Fibroblast of skin of abdomen (primary cell): ENCODE data around the gene CYB5R2.
A peak's percentile ranks its signal among the peaks of the same experiment; 100 is the strongest.
"Not testable (repeated sequence)": the region's sequence is repeated elsewhere in the genome, so short reads cannot be mapped to it uniquely, and the experiment has no call there.

ENCODE experiments used
- DNase-seq: peaks from one replicate; pipeline ENCODE4 v3.0.0-alpha.2; 2013

The CYB5R2 gene

GRCh38 chr11:7668911-7669310 lies 4.4 kb downstream of the CYB5R2 start:
- no peak for DNase-seq

DNA sequence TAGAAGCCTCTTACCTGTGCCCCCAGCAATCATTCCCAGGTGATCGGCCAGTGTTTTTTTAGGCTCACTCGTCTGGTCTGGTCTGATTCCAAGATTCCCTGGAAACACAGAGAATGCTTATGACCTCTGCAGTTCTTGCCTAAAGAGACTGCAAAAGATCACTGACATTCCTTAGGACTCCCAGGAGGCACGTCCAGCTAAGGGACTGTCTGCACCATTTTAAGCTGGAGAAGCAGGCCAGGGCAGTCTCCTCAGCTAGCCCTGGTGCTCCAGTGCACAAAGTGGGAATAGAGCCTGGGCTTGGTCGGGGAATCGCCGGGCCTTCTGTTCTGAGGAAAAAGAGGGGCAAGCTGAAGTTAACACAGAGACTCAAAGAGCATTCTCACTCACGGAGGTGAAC lies 4.8 kb downstream of the CYB5R2 start:
- no peak for DNase-seq

GRCh38 chr11:7667460-7667859 lies 5.8 kb downstream of the CYB5R2 start:
- DNase-seq, result no peak

- no peak for DNase-seq
Observed at GRCh38 chr11:7666292-7666866, 6.9 kb downstream of the CYB5R2 start.

DNA sequence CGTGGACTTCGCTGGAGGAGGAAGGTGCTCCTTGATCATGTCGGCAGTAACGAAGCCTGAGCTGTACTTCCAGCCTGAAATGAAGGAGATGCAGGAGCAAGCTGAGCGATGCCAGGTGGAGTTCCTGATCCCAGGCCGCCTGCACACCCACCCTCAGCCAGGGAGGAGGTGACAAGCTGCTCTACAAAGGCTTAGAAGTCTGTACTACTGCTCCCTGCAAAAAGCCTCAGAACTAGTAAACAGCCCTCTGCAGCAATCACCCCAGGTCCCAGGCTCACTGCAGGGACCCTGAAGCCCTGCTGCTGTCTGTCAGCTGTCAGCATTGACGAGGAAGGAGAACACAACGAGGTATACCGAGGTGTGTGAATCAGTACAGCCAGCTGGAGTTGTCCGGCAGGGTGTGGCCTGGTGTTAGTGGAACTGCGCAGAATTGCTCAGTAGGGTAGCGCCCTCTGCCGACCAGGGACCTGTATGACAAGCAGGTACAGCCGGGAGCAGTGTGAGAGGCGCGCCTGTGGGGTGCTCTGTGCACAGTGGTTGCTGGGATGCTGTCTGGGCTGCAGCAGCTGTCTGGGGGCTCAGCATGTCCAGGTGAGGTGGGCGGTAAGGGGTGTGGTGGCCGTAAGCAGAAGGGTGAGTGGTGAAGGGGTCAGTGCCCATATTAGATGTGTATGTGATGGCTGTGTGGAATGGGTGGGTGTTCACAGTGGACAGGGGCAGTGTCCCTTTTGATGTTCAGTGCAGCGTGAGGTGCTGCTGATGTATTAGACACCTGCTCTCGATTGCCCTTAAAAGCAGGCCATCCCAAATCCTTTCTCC lies 7.6 kb downstream of the CYB5R2 start:
- peak; percentile 53 for DNase-seq

- no peak for DNase-seq
Observed at GRCh38 chr11:7664867-7665266, 8.4 kb downstream of the CYB5R2 start.

DNA sequence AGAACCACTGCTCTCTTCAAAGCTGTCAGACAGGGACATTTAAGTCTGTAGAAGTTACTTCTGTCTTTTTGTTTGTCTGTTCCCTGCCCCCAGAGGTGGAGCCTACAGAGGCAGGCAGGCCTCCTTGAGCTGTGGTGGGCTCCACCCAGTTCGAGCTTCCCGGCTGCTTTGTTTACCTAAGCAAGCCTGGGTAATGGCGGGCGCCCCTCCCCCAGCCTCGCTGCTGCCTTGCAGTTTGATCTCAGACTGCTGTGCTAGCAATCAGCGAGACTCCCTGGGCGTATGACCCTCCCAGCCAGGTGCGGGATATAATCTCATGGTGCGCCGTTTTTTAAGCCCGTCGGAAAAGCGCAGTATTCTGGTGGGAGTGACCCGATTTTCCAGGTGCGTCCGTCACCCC lies 9.8 kb downstream of the CYB5R2 start:
- not testable (repeated sequence) for DNase-seq

GRCh38 chr11:7657306-7658025 lies 15.8 kb downstream of the CYB5R2 start:
- DNase-seq, result peak; percentile 63

- DNase-seq, result no peak
Observed at GRCh38 chr11:7656704-7657103, 16.6 kb downstream of the CYB5R2 start.

- no peak for DNase-seq
Observed at GRCh38 chr11:7655253-7656217, 17.8 kb downstream of the CYB5R2 start.

GRCh38 chr11:7654195-7654705 lies 19.1 kb downstream of the CYB5R2 start:
- DNase-seq, result no peak

GRCh38 chr11:7651700-7652099 lies 21.6 kb downstream of the CYB5R2 start:
- no peak for DNase-seq

- peak; percentile 49 for DNase-seq
Observed at GRCh38 chr11:7651140-7651551, 22.2 kb downstream of the CYB5R2 start.

- no peak for DNase-seq
Observed at GRCh38 chr11:7648264-7648663, 25.0 kb downstream of the CYB5R2 start.

GRCh38 chr11:7646866-7647265 lies 26.4 kb downstream of the CYB5R2 start:
- no peak for DNase-seq

GRCh38 chr11:7645206-7645605 lies 28.1 kb downstream of the CYB5R2 start:
- DNase-seq, result no peak

DNA sequence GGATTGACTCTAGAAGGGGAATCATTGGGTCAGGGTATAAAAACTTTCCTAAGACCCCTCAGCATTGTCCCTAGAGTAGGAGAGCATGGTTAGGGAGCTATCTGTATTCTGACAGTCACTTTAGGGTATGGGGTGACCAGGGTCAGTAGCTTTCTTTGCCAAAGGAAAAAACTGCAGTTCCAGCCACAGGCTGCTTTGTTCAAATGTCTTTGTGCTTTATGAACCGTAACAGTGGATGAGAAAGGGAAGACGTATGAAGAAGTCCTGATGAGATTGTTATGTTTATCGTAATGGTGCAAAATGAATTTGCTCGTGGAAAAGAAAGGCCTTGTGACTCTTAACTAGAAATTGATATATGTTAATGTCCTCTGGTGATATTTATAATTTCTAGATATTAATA lies 30.0 kb downstream of the CYB5R2 start:
- no peak for DNase-seq

- DNase-seq, result no peak
Observed at GRCh38 chr11:7642747-7643146, 30.6 kb downstream of the CYB5R2 start.

- no peak for DNase-seq
Observed at GRCh38 chr11:7640816-7641215, 32.5 kb downstream of the CYB5R2 start.

- no peak for DNase-seq
Observed at GRCh38 chr11:7639643-7640025, 33.7 kb downstream of the CYB5R2 start.

DNA sequence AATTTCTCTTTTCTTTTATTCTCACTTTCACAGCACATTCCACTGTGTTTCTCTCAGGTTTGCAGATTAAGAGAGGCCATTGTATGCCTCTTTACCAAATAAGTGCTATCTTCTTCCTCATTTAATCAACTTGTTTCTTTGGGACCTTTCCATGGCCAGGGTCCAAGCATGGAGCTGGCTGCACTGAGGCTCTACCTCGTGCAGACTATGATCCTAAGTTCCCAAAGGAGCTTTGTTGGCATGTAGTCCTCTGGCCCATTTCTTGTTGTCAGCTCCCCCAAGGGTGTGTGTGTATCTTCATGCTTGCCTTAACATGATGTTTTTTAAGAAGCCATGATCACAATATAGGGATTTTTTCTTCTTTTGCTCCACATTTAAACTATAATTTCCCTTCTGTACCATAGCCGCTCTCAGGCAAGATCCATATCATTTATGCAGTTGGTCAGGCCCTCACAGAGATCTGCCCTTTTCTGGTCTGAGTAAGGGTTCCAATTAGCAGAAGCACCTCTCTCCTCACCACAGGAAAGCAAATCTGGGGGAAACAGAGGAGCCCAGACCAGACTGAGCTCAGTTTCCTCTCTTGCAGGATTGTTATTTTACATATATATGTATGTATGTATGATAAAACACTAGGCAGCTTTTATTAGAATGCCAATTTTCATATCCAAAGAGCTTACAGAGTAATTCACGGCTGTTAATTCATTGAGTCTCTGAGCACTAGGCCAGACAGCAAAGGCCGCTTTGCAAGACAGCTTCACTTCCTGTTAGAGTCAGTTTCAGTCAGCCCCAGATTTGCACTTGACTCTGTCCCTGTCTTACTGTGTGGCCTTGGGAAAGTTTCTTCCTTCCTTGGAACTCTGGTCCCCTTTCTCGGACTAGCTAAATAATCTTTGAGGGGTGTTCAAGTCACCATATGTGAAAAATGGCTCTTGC lies 34.3 kb downstream of the CYB5R2 start:
- DNase-seq, result no peak
